Thyroid gland (tissue), 4 donors: ENCODE measurements around the gene ZBTB1.

Experiments used
- CTCF ChIP-seq, 6 experiments: fragments of 200-600 bp in 3 of 6; fragments of 450-650 bp in 3 of 6; sonication (generic) in 3 of 6; IDR thresholded peaks; one replicate each; pipeline ENCODE4 v1.5.1; 2016 to 2019; ENCODE audit warnings: antibody characterized with exemption in 6 of 6, mild to moderate bottlenecking in 2 of 6, inconsistent platforms in 1 of 6, moderate library complexity in 1 of 6
- POLR2A ChIP-seq, 2 donors: fragments of 450-650 bp; IDR thresholded peaks; one replicate each; pipeline ENCODE4 v1.6.1; 2017; ENCODE audit warnings: antibody characterized with exemption in 2 of 2, mild to moderate bottlenecking in 2 of 2, moderate library complexity in 1 of 2

DNA sequence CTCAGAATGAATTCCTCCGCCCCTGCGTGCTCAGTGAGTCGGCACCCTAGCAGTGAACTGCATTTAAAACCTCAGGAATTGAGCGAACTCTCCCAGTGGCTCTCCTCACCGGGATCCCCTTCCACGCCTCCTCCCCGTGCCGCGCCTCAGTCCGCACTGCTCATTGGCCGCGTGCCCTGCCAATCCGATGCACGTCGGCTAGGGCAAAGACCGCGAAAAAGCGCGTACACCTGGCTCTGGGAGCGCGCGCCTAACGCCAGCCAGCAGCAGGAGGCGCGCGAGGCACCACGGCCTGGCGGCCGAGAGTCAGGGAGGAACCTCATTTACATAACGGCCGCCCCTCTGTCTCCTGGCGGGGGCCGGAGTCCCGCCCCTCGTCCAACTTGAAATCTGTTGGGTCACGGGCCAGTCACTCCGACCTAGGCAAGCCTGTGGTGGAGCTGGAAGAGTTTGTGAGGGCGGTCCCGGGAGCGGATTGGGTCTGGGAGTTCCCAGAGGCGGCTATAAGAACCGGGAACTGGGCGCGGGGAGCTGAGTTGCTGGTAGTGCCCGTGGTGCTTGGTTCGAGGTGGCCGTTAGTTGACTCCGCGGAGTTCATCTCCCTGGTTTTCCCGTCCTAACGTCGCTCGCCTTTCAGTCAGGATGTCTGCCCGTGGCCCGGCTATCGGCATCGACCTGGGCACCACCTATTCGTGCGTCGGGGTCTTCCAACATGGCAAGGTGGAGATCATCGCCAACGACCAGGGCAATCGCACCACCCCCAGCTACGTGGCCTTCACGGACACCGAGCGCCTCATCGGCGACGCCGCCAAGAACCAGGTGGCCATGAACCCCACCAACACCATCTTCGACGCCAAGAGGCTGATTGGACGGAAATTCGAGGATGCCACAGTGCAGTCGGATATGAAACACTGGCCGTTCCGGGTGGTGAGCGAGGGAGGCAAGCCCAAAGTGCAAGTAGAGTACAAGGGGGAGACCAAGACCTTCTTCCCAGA, 35.9 kb downstream of the ZBTB1 start, which contains the start of gene HSPA2:
- peak; percentile 79 to 97 for TF ChIP-seq POLR2A (IDR thresholded peaks at IDR 0.05)
- TF ChIP-seq CTCF (IDR thresholded peaks at IDR 0.05) = peak; percentile 39 to 90 (median 76)
